Stimulated activated CD4-positive, alpha-beta T cell treated with anti-CD3 and anti-CD28 coated beads, Interleukin-15, amount 100 ng/mL, for 1 hour (primary cell): ENCODE data around the gene ZNF100.
"Not testable (repeated sequence)": the region's sequence is repeated elsewhere in the genome, so short reads cannot be mapped to it uniquely, and the experiment has no call there.

Experiments used
- DNase-seq, 2 donors: peaks; one replicate each; pipeline ENCODE4 v3.0.0-alpha.2; 2020; ENCODE audit warnings: low read depth in 1 of 2, low spot score in 1 of 2

The ZNF100 gene

GRCh38 chr19:21767065-21767800, at the start of gene ZNF100:
Gene ZNF100 (minus strand): TSS chr19:21767579. CDS start chr19:21767429, 150 bp downstream.
- DNase-seq, result peak; percentile 61 to 69

GRCh38 chr19:21812448-21812847, 45.1 kb upstream of the ZNF100 start:
- DNase-seq, result no peak

GRCh38 chr19:21808400-21809000, 41.1 kb upstream of the ZNF100 start:
- not testable (repeated sequence) for DNase-seq

- DNase-seq, result no peak
These were observed 22.2 kb upstream of the ZNF100 start for GRCh38 chr19:21789466-21790085.

- no peak for DNase-seq
These were observed 19.6 kb upstream of the ZNF100 start for GRCh38 chr19:21786936-21787335.

- DNase-seq, result not testable (repeated sequence)
These were observed 8.4 kb upstream of the ZNF100 start for GRCh38 chr19:21775792-21776191.

- DNase-seq, result not testable (repeated sequence)
These were observed 694 bp downstream of the ZNF100 start for GRCh38 chr19:21766705-21767064.

GRCh38 chr19:21765151-21765550, 2.2 kb downstream of the ZNF100 start:
- no peak for DNase-seq

GRCh38 chr19:21761547-21761946, 5.8 kb downstream of the ZNF100 start:
- not testable (repeated sequence) for DNase-seq

- DNase-seq, result no peak
These were observed 9.1 kb downstream of the ZNF100 start for GRCh38 chr19:21758296-21758695.

GRCh38 chr19:21755555-21755954, 11.8 kb downstream of the ZNF100 start:
- DNase-seq, result not testable (repeated sequence)

GRCh38 chr19:21751384-21751783, 16.0 kb downstream of the ZNF100 start:
- no peak for DNase-seq

- DNase-seq, result no peak
These were observed 16.7 kb downstream of the ZNF100 start for GRCh38 chr19:21750586-21751128.

GRCh38 chr19:21749090-21749489, 18.3 kb downstream of the ZNF100 start:
- no peak for DNase-seq

GRCh38 chr19:21748088-21748487, 19.3 kb downstream of the ZNF100 start:
- no peak for DNase-seq

- DNase-seq, result no peak
These were observed 26.8 kb downstream of the ZNF100 start for GRCh38 chr19:21740559-21740958.

- not testable (repeated sequence) for DNase-seq
These were observed 40.2 kb downstream of the ZNF100 start for GRCh38 chr19:21726942-21727747.

- no peak for DNase-seq
These were observed 53.6 kb downstream of the ZNF100 start for GRCh38 chr19:21713761-21714160.

- no peak for DNase-seq
These were observed 57.9 kb downstream of the ZNF100 start for GRCh38 chr19:21709464-21709863.

GRCh38 chr19:21707878-21708277, 59.5 kb downstream of the ZNF100 start:
- DNase-seq, result not testable (repeated sequence)

- no peak for DNase-seq
These were observed 60.3 kb downstream of the ZNF100 start for GRCh38 chr19:21707065-21707464.
